Small intestine (tissue), 16 donors: ENCODE measurements around the gene OR9Q1. TPM values are rescaled to one million over a fixed set of nuclear protein-coding genes. Genes with fewer than 3 reads are reported as not detected.

ENCODE experiments used
- DNase-seq, 2 donors: peaks; one replicate each; pipeline versions ENCODE4 v3.0.0 to v3.0.0-alpha.2; 2013
- FAIRE-seq: peaks from 2 replicates; lab custom pipeline; 2012; peaks lifted over from hg19 to GRCh38; lab: Jason Lieb, UNC
- H3K27ac ChIP-seq, 3 donors: one replicate each; pipeline ENCODE4 v1.5.1; 2013; ENCODE audit warnings: low read length in 2 of 3, mild to moderate bottlenecking in 2 of 3, control low read depth in 1 of 3, inconsistent platforms in 1 of 3, low read depth in 1 of 3, moderate library complexity in 1 of 3
- H3K27me3 ChIP-seq, 3 donors: one replicate each; pipeline ENCODE4 v1.6.1; 2013; ENCODE audit warnings: low read length in 3 of 3, inconsistent platforms in 1 of 3; ENCODE audit not compliant: control insufficient read depth in 3 of 3, insufficient read depth in 3 of 3
- H3K36me3 ChIP-seq, 3 donors: one replicate each; pipeline ENCODE4 v1.6.1; 2013; ENCODE audit warnings: low read length in 3 of 3, inconsistent platforms in 1 of 3, low read depth in 1 of 3, mild to moderate bottlenecking in 1 of 3, moderate library complexity in 1 of 3; ENCODE audit not compliant: control insufficient read depth in 3 of 3, insufficient read depth in 2 of 3
- H3K4me1 ChIP-seq, 3 donors: one replicate each; pipeline ENCODE4 v1.6.1; 2013; ENCODE audit warnings: low read length in 2 of 3, inconsistent platforms in 1 of 3, low read depth in 1 of 3, mild to moderate bottlenecking in 1 of 3, moderate library complexity in 1 of 3; ENCODE audit not compliant: control insufficient read depth in 3 of 3, insufficient read depth in 2 of 3
- H3K4me3 ChIP-seq, 3 donors: one replicate each; pipeline ENCODE4 v1.5.1; 2013; ENCODE audit warnings: low read length in 3 of 3, control low read depth in 1 of 3, inconsistent platforms in 1 of 3, low read depth in 1 of 3, mild to moderate bottlenecking in 1 of 3, moderate library complexity in 1 of 3
- H3K9me3 ChIP-seq, 2 donors: one replicate each; pipeline ENCODE4 v1.6.1; 2013; ENCODE audit warnings: low read depth in 1 of 2, low read length in 1 of 2; ENCODE audit not compliant: control insufficient read depth in 2 of 2, insufficient read depth in 1 of 2
- WGBS, 3 donors: extraction: QIAGEN DNeasy Blood & Tissue Kit; methylation state at CpG; one replicate each; pipeline ENCODE4 v1.1.7; 2013; 5-methylcytosine and 5-hydroxymethylcytosine counted together
- long read RNA-seq, 10 donors: transcript quantifications; one replicate each; lab custom pipeline, GENCODE V29; 2026
- polyA plus RNA-seq, 4 donors: library from polyadenylated mRNA; stranded (reverse) in 3 of 4; unstranded in 1 of 4; fragments of 200-250 nt in 3 of 4; fragments of 120-200 nt in 1 of 4; gene quantifications; one replicate each; pipeline versions ENCODE4 v1.2.1 to v1.2.3, GENCODE V29; 2013
- donor health status: healthy with polysubstance abuse.
- donor health status: control.
- donor health status: control.
- donor health status: Bipolar disorder and iron deficiency.
- donor health status: healthy.

The OR9Q1 gene
- not detected for polyA plus RNA-seq
- long read RNA-seq, donor 1: 0 reads
- long read RNA-seq, donor 2: 0 reads
- long read RNA-seq, donor 3: 0 reads
- long read RNA-seq, donor 4: 0 reads
- long read RNA-seq, donor 5: 0 reads
- long read RNA-seq, donor 6: 0 reads
- long read RNA-seq, donor 7: 0 reads
- long read RNA-seq, donor 8: 0 reads
- long read RNA-seq, donor 9: 0 reads
- long read RNA-seq, donor 10: 0 reads

DNA sequence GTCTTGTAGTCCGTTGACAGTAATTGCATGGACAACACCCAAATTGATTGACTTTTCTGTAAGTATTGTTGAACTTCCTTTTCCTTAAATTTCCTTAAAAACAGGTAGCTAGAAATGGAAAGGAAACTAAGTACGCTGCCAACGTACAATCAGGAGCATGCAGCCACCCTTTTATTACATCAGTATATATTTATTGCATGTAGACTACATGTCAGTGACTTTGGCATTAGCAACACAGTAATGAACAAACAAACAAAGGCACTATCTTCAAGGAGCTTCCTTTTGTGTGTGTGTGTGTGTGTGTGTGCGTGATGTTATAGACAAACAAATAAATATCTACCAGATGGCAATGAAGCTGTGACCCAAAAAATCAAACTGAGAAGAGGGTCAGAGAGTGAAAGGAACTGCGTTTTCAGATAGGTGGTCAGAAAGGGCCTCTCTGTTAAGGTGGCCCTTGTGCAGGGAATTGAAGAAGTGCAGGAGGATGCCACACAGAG, at the start of gene OR9Q1:
OR9Q1 (plus strand) TSS at position 447 of the 497 bp plus-strand sequence. CDS start 155,564 bp downstream, outside the sequence.
- peak in 1 of 2 donors; percentile 30 for DNase-seq
- Histone ChIP-seq H3K27me3 (no peaks in the 10 kb centered on the region), H3K36me3 (no peaks in the 10 kb centered on the region), H3K4me3 (no peak within 1 kb of the TSS), H3K9me3 (no peaks in the 10 kb centered on the region), H3K4me1 (peaks cover 0 to 2% (median 0%) of the 10 kb centered on the region in 3 donors), H3K27ac (peak within 1 kb of the TSS in 1 of 3 donors; percentile 72)
- 32 to 37% (median 35%) methylated on average over 5 of the region's 5 CpGs for WGBS, 3 donors
- no peak for FAIRE-seq

DNA sequence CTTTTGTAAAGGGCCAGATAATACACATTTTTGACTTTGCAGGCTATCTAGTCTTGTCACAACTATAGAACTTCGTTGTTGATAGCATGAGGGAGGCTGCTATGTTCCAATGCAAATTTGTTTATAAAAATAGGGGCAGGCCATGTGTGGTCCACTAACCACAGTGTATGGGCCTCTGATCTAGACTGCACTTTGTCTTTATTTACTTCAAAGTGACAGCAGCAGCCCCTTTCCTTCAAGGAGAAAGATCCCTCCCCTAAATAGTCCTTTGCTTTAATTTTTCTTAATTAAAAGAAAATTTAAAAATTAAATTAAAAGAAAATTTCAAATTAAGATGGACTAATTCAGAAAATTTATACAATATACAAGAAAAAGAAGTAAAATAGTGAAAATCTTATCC, 49.5 kb upstream of the OR9Q1 start:
- Histone ChIP-seq H3K4me3 (no peak overlapping the region), H3K27ac (no peak overlapping the region), H3K36me3 (no peaks in the 10 kb centered on the region), H3K9me3 (no peaks in the 10 kb centered on the region), H3K4me1 (no peaks in the 10 kb centered on the region), H3K27me3 (no peaks in the 10 kb centered on the region)
- 38 to 55% (median 48%) methylated on average over 1 of the region's 1 CpG for WGBS, 3 donors
- no peak for DNase-seq
- FAIRE-seq: peak; percentile 26

DNA sequence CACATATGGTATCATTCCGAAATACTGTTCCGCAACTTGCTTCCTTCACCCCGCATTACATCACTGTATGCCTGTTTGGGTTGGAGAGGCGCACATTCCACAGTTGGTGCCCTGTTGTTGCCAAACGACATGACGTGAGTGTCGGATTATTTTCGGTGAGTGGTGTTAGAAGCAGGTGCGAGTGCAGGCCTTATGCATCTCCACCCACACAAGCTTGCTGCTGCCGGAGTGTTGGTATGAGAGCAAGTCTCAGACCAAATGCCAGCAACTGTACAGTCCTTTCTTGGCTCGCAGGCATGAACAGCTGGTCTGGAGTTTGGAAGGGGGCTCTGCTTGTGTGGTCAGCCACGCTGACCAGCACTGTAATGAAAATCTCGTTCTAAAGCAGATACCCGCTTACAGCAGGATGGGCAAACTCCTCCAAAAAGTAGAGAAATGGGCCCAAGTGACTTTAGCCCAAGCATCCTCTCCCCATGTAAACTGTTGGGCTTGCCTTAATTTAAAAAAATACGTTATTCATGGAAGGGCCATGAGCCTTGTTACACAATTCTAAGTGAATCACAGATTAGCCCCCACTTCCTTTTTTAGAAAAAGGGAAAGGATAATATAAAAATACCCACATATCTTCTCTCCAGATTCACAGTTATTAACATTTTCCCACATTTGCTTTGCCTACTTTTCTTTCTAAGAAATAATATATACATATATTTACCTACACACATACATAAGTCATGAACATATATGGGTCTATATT, 48.7 kb upstream of the OR9Q1 start:
- Histone ChIP-seq H3K9me3 (no peaks in the 10 kb centered on the region), H3K4me1 (no peaks in the 10 kb centered on the region), H3K36me3 (no peaks in the 10 kb centered on the region), H3K4me3 (no peak overlapping the region), H3K27me3 (no peaks in the 10 kb centered on the region), H3K27ac (no peak overlapping the region)
- DNase-seq (no peak), FAIRE-seq (no peak)
- WGBS, 3 donors: 86 to 92% (median 89%) methylated on average over 15 of the region's 15 CpGs

GRCh38 chr11:57977709-57978108, 46.0 kb upstream of the OR9Q1 start:
- DNase-seq (no peak), FAIRE-seq (no peak)
- H3K27ac ChIP-seq: no peak overlapping the region

GRCh38 chr11:57978686-57979531, 44.8 kb upstream of the OR9Q1 start:
- FAIRE-seq (no peak), DNase-seq (no peak)
- H3K4me1 ChIP-seq: no peaks in the 10 kb centered on the region
- no peaks in the 10 kb centered on the region for H3K9me3 ChIP-seq
- no peaks in the 10 kb centered on the region for H3K27me3 ChIP-seq
- 80 to 91% (median 87%) methylated on average over 3 of the region's 3 CpGs for WGBS, 3 donors
- no peaks in the 10 kb centered on the region for H3K36me3 ChIP-seq
- no peak overlapping the region for H3K4me3 ChIP-seq
- no peak overlapping the region for H3K27ac ChIP-seq

More at GRCh38 chr11:57977709-57978108, 46.0 kb upstream of the OR9Q1 start:
- no peaks in the 10 kb centered on the region for H3K36me3 ChIP-seq
- H3K9me3 ChIP-seq: no peaks in the 10 kb centered on the region
- H3K4me3 ChIP-seq: no peak overlapping the region
- H3K4me1 ChIP-seq: no peaks in the 10 kb centered on the region
- no peaks in the 10 kb centered on the region for H3K27me3 ChIP-seq
- WGBS, 3 donors: 16 to 39% (median 20%) methylated on average over 2 of the region's 2 CpGs

DNA sequence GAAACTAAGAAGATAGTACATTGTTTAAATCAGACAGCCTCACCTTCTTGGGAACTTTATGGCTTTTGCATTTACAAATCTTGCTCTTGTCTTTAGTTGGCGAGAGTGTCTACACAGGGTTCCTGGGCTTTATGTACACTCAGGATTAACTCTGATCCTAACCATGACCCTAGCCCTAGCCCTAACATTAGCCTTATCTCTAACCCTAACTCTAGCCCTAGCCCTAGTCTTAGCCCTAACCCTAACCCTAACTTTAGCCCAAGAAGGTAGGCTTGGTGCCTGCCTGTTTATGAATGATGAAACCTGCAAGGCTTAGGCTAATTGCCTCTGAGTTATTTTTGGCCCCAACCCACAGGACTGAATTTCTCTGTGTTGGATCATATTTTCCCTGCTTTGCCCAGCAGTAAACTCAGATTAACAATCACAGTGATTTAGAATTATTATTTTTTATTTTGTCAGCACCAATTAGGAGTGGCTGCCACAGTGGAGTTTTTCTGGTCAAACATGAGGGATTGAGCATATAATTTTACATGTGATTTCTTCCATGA, 44.1 kb upstream of the OR9Q1 start:
- WGBS, 3 donors: 82 to 94% (median 92%) methylated on average over 1 of the region's 1 CpG
- Histone ChIP-seq H3K4me1 (no peaks in the 10 kb centered on the region), H3K9me3 (no peaks in the 10 kb centered on the region), H3K4me3 (no peak overlapping the region), H3K27me3 (no peaks in the 10 kb centered on the region), H3K27ac (no peak overlapping the region), H3K36me3 (no peaks in the 10 kb centered on the region)
- FAIRE-seq: no peak
- DNase-seq: no peak

- Histone ChIP-seq H3K4me3 (no peak overlapping the region), H3K27me3 (no peaks in the 10 kb centered on the region), H3K9me3 (no peaks in the 10 kb centered on the region), H3K27ac (no peak overlapping the region), H3K4me1 (no peaks in the 10 kb centered on the region), H3K36me3 (no peaks in the 10 kb centered on the region)
- 85 to 94% (median 88%) methylated on average over 2 of the region's 2 CpGs for WGBS, 3 donors
- FAIRE-seq (no peak), DNase-seq (no peak)
These were observed 43.5 kb upstream of the OR9Q1 start for GRCh38 chr11:57980201-57980600.

GRCh38 chr11:57981536-57981935, 42.1 kb upstream of the OR9Q1 start:
- H3K9me3 ChIP-seq: no peaks in the 10 kb centered on the region
- no peaks in the 10 kb centered on the region for H3K4me1 ChIP-seq
- FAIRE-seq: no peak
- H3K27me3 ChIP-seq: no peaks in the 10 kb centered on the region
- no peak overlapping the region for H3K4me3 ChIP-seq
- no peaks in the 10 kb centered on the region for H3K36me3 ChIP-seq
- DNase-seq: no peak
- 81 to 85% (median 85%) methylated on average over 3 of the region's 3 CpGs for WGBS, 3 donors
- no peak overlapping the region for H3K27ac ChIP-seq
